WTC11 (cell line): ENCODE data around the gene FLT4. TPM values are rescaled to one million over a fixed set of nuclear protein-coding genes. Genes with fewer than 3 reads are reported as not detected.

Experiments used
- ATAC-seq: fragments of 200-7000 bp; cut with Tn5 transposase; 2 replicates; pipeline ENCODE4 v1.10.0; 2021; ENCODE audit warnings: mild to moderate bottlenecking, moderate library complexity
- CTCF ChIA-PET: fragments of 300-600 bp; sonication (Branson Sonifier 250); formaldehyde crosslinking; loops from one replicate; lab custom pipeline; 2021; ENCODE audit warnings: antibody characterized with exemption; lab: Charles Lee
- POLR2A ChIA-PET: fragments of 350-600 bp; sonication (Branson Sonifier 250); formaldehyde crosslinking; loops from one replicate; lab custom pipeline; 2021; ENCODE audit warnings: antibody characterized with exemption; lab: Charles Lee
- DNase-seq: peaks from one replicate; pipeline ENCODE4 v3.0.0; 2021; ENCODE audit warnings: low spot score
- H3K27ac Mint-ChIP-seq: 2 replicates; pipeline ENCODE4 v1.8.0; 2021; ENCODE audit warnings: mixed read lengths
- H3K27me3 Mint-ChIP-seq: 2 replicates; pipeline ENCODE4 v1.8.0; 2021; ENCODE audit warnings: low read depth, mild to moderate bottlenecking, moderate library complexity, mixed read lengths
- H3K36me3 Mint-ChIP-seq: 2 replicates; pipeline ENCODE4 v1.8.0; 2021; ENCODE audit warnings: mixed read lengths
- H3K4me1 Mint-ChIP-seq: 2 replicates; pipeline ENCODE4 v1.8.0; 2022; ENCODE audit warnings: mixed read lengths
- H3K4me3 Mint-ChIP-seq: 2 replicates; pipeline ENCODE4 v1.8.0; 2021; ENCODE audit warnings: mild to moderate bottlenecking, moderate library complexity, mixed read lengths
- H3K9me3 Mint-ChIP-seq: 2 replicates; pipeline ENCODE4 v1.8.0; 2021; ENCODE audit warnings: mixed read lengths
- ATF1 ChIP-seq: sonication (generic); formaldehyde crosslinking; IDR thresholded peaks from 2 replicates; pipeline ENCODE4 v1.8.1; 2023; ENCODE audit warnings: mild to moderate bottlenecking, moderate library complexity, missing genetic modification reagents
- ATF3 ChIP-seq: sonication (generic); formaldehyde crosslinking; conservative IDR thresholded peaks from 2 replicates; pipeline ENCODE4 v1.8.1; 2022; ENCODE audit warnings: mild to moderate bottlenecking, missing genetic modification reagents
- ATF6 ChIP-seq: sonication (generic); formaldehyde crosslinking; IDR thresholded peaks from 2 replicates; pipeline ENCODE4 v1.8.1; 2023; ENCODE audit warnings: mild to moderate bottlenecking, missing genetic modification reagents
- FOXK1 ChIP-seq: sonication (generic); formaldehyde crosslinking; IDR thresholded peaks from 2 replicates; pipeline ENCODE4 v1.8.0; 2022; ENCODE audit warnings: mild to moderate bottlenecking, moderate library complexity, missing genetic modification reagents
- FOXP1 ChIP-seq: sonication (generic); formaldehyde crosslinking; IDR thresholded peaks from 2 replicates; pipeline ENCODE4 v1.8.0; 2022; ENCODE audit warnings: missing genetic modification reagents, mild to moderate bottlenecking, moderate library complexity, borderline replicate concordance
- GABPB1 ChIP-seq: sonication (generic); formaldehyde crosslinking; IDR thresholded peaks from 2 replicates; pipeline ENCODE4 v1.8.1; 2023; ENCODE audit warnings: mild to moderate bottlenecking, missing genetic modification reagents
- GTF2I ChIP-seq: fragments of 250-450 bp; sonication (Bioruptor Pico); conservative IDR thresholded peaks from 2 replicates; pipeline ENCODE4 v1.4.0; 2021; ENCODE audit warnings: mild to moderate bottlenecking
- KAT7 ChIP-seq: sonication (generic); formaldehyde crosslinking; IDR thresholded peaks from 2 replicates; pipeline ENCODE4 v1.8.1; 2023; ENCODE audit warnings: missing genetic modification reagents, mild to moderate bottlenecking, borderline replicate concordance
- NFE2L1 ChIP-seq: sonication (generic); formaldehyde crosslinking; IDR thresholded peaks from 2 replicates; pipeline ENCODE4 v1.8.1; 2023; ENCODE audit warnings: missing genetic modification reagents
- NR1H2 ChIP-seq: sonication (generic); formaldehyde crosslinking; IDR thresholded peaks from 2 replicates; pipeline ENCODE4 v1.9.0; 2021; ENCODE audit warnings: mild to moderate bottlenecking, moderate library complexity, missing genetic modification reagents
- NR2C2 ChIP-seq: sonication (generic); formaldehyde crosslinking; IDR thresholded peaks from 2 replicates; pipeline ENCODE4 v1.8.0; 2022; ENCODE audit warnings: mild to moderate bottlenecking, missing genetic modification reagents
- RORB ChIP-seq: fragments of 250-450 bp; sonication (Bioruptor Pico); IDR thresholded peaks from 2 replicates; pipeline ENCODE4 v1.9.0; 2021; ENCODE audit warnings: mild to moderate bottlenecking
- SMAD4 ChIP-seq: sonication (generic); formaldehyde crosslinking; IDR thresholded peaks from 2 replicates; pipeline ENCODE4 v1.8.0; 2022; ENCODE audit warnings: mild to moderate bottlenecking, missing genetic modification reagents
- STAT6 ChIP-seq: sonication (generic); formaldehyde crosslinking; conservative IDR thresholded peaks from 2 replicates; pipeline ENCODE4 v1.8.1; 2023; ENCODE audit warnings: mild to moderate bottlenecking, low read depth, missing genetic modification reagents, moderate library complexity
- TP53 ChIP-seq: sonication (generic); formaldehyde crosslinking; IDR thresholded peaks from 2 replicates; pipeline ENCODE4 v1.8.1; 2023; ENCODE audit warnings: mild to moderate bottlenecking, missing genetic modification reagents
- ZNF121 ChIP-seq: sonication (generic); formaldehyde crosslinking; IDR thresholded peaks from 2 replicates; pipeline ENCODE4 v1.8.0; 2023; ENCODE audit warnings: missing genetic modification reagents
- ZNF423 ChIP-seq: fragments of 250-450 bp; sonication (Bioruptor Pico); IDR thresholded peaks from 2 replicates; pipeline ENCODE4 v2.1.2; 2022; ENCODE audit warnings: mild to moderate bottlenecking, moderate library complexity
- total RNA-seq: library from RNA; stranded (reverse); gene quantifications from 3 replicates; pipeline ENCODE4 v1.2.3, GENCODE V29; 2021
- TF ChIP-seq, protein P1 (sequence below): sonication (generic); formaldehyde crosslinking; IDR thresholded peaks from 2 replicates; pipeline ENCODE4 v1.8.0; 2023; ENCODE audit warnings: mild to moderate bottlenecking, missing genetic modification reagents
- TF ChIP-seq, protein P2 (sequence below): fragments of 250-450 bp; sonication (Bioruptor Pico); IDR thresholded peaks from 2 replicates; pipeline ENCODE4 v1.8.0; 2021; ENCODE audit warnings: mild to moderate bottlenecking
- TF ChIP-seq, protein P3 (sequence below): sonication (generic); formaldehyde crosslinking; IDR thresholded peaks from 2 replicates; pipeline ENCODE4 v1.8.0; 2022; ENCODE audit warnings: mild to moderate bottlenecking, missing genetic modification reagents
- TF ChIP-seq, protein P4 (sequence below): sonication (generic); formaldehyde crosslinking; IDR thresholded peaks from 2 replicates; pipeline ENCODE4 v1.8.1; 2022; ENCODE audit warnings: missing genetic modification reagents, borderline replicate concordance
- TF ChIP-seq, protein P5 (sequence below): fragments of 250-450 bp; sonication (Bioruptor Pico); IDR thresholded peaks from 2 replicates; pipeline ENCODE4 v2.1.2; 2022; ENCODE audit warnings: mild to moderate bottlenecking, moderate library complexity

FLT4 gene
- total RNA-seq, 1 experiment from 2014 or later: 12.4 TPM

- no peaks in the 10 kb centered on the region for H3K27me3 Mint-ChIP-seq
- POLR2A ChIA-PET: no interaction called here
- peak; percentile 13 for DNase-seq
- ATAC-seq: no peak
- H3K27ac Mint-ChIP-seq: no peak overlapping the region
- CTCF ChIA-PET: interaction anchor here (0.6 to 2.0 kb wide), 5 partner anchors 9 to 464 kb away, joined by 3 to 11 read pairs (median 5); no protein-coding TSS in a partner anchor
- no peaks in the 10 kb centered on the region for H3K36me3 Mint-ChIP-seq
- TF ChIP-seq, protein P1, sequence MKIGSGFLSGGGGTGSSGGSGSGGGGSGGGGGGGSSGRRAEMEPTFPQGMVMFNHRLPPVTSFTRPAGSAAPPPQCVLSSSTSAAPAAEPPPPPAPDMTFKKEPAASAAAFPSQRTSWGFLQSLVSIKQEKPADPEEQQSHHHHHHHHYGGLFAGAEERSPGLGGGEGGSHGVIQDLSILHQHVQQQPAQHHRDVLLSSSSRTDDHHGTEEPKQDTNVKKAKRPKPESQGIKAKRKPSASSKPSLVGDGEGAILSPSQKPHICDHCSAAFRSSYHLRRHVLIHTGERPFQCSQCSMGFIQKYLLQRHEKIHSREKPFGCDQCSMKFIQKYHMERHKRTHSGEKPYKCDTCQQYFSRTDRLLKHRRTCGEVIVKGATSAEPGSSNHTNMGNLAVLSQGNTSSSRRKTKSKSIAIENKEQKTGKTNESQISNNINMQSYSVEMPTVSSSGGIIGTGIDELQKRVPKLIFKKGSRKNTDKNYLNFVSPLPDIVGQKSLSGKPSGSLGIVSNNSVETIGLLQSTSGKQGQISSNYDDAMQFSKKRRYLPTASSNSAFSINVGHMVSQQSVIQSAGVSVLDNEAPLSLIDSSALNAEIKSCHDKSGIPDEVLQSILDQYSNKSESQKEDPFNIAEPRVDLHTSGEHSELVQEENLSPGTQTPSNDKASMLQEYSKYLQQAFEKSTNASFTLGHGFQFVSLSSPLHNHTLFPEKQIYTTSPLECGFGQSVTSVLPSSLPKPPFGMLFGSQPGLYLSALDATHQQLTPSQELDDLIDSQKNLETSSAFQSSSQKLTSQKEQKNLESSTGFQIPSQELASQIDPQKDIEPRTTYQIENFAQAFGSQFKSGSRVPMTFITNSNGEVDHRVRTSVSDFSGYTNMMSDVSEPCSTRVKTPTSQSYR: no peak
- no peak for TF ChIP-seq NFE2L1 (CRISPR knock-in tag)
- no peak for TF ChIP-seq GABPB1
- no peak for TF ChIP-seq NR2C2 (CRISPR knock-in tag)
- no peak for TF ChIP-seq TP53 (CRISPR knock-in tag)
- TF ChIP-seq FOXK1 (CRISPR knock-in tag): no peak
- TF ChIP-seq RORB (CRISPR knock-in tag): no peak
- TF ChIP-seq GTF2I (CRISPR knock-in tag): no peak
- TF ChIP-seq ZNF121 (CRISPR knock-in tag): no peak
- TF ChIP-seq, protein P2, sequence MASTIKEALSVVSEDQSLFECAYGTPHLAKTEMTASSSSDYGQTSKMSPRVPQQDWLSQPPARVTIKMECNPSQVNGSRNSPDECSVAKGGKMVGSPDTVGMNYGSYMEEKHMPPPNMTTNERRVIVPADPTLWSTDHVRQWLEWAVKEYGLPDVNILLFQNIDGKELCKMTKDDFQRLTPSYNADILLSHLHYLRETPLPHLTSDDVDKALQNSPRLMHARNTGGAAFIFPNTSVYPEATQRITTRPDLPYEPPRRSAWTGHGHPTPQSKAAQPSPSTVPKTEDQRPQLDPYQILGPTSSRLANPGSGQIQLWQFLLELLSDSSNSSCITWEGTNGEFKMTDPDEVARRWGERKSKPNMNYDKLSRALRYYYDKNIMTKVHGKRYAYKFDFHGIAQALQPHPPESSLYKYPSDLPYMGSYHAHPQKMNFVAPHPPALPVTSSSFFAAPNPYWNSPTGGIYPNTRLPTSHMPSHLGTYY (CRISPR knock-in tag): no peak
- no peak for TF ChIP-seq ATF3 (CRISPR knock-in tag)
- TF ChIP-seq ATF6 (CRISPR knock-in tag): no peak
- no peak for TF ChIP-seq STAT6 (CRISPR knock-in tag)
- TF ChIP-seq KAT7 (CRISPR knock-in tag): no peak
- TF ChIP-seq, all 79 proteins: peak for 0
- Mint-ChIP-seq H3K4me3 (no peak overlapping the region), H3K9me3 (no peaks in the 10 kb centered on the region), H3K4me1 (no peaks in the 10 kb centered on the region)
These were observed 46.8 kb downstream of the FLT4 start for GRCh38 chr5:180602481-180603075.

GRCh38 chr5:180601591-180602480, 47.6 kb downstream of the FLT4 start:
- Mint-ChIP-seq H3K4me3 (no peak overlapping the region), H3K9me3 (no peaks in the 10 kb centered on the region), H3K27me3 (no peaks in the 10 kb centered on the region), H3K36me3 (no peaks in the 10 kb centered on the region), H3K27ac (no peak overlapping the region), H3K4me1 (no peaks in the 10 kb centered on the region)
- ATAC-seq: no peak
- CTCF ChIA-PET: interaction anchor here (0.6 to 2.0 kb wide), 5 partner anchors 10 to 463 kb away, joined by 3 to 11 read pairs (median 5); no protein-coding TSS in a partner anchor
- POLR2A ChIA-PET: no interaction called here
- DNase-seq: peak; percentile 6
- TF ChIP-seq FOXP1 (CRISPR knock-in tag) (no peak), ZNF423 (CRISPR knock-in tag) (no peak), ATF1 (no peak), NR1H2 (no peak), SMAD4 (no peak)
- TF ChIP-seq, protein P3, sequence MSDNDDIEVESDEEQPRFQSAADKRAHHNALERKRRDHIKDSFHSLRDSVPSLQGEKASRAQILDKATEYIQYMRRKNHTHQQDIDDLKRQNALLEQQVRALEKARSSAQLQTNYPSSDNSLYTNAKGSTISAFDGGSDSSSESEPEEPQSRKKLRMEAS (CRISPR knock-in tag): no peak
- TF ChIP-seq, protein P4, sequence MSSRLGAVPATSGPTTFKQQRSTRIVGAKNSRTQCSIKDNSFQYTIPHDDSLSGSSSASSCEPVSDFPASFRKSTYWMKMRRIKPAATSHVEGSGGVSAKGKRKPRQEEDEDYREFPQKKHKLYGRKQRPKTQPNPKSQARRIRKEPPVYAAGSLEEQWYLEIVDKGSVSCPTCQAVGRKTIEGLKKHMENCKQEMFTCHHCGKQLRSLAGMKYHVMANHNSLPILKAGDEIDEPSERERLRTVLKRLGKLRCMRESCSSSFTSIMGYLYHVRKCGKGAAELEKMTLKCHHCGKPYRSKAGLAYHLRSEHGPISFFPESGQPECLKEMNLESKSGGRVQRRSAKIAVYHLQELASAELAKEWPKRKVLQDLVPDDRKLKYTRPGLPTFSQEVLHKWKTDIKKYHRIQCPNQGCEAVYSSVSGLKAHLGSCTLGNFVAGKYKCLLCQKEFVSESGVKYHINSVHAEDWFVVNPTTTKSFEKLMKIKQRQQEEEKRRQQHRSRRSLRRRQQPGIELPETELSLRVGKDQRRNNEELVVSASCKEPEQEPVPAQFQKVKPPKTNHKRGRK (CRISPR knock-in tag): no peak
- TF ChIP-seq, protein P5, sequence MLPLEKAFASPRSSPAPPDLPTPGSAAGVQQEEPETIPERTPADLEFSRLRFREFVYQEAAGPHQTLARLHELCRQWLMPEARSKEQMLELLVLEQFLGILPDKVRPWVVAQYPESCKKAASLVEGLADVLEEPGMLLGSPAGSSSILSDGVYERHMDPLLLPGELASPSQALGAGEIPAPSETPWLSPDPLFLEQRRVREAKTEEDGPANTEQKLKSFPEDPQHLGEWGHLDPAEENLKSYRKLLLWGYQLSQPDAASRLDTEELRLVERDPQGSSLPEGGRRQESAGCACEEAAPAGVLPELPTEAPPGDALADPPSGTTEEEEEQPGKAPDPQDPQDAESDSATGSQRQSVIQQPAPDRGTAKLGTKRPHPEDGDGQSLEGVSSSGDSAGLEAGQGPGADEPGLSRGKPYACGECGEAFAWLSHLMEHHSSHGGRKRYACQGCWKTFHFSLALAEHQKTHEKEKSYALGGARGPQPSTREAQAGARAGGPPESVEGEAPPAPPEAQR: no peak
